Measurements from ENCODE around the gene LDHAL6B.

Gene LDHAL6B

DNA sequence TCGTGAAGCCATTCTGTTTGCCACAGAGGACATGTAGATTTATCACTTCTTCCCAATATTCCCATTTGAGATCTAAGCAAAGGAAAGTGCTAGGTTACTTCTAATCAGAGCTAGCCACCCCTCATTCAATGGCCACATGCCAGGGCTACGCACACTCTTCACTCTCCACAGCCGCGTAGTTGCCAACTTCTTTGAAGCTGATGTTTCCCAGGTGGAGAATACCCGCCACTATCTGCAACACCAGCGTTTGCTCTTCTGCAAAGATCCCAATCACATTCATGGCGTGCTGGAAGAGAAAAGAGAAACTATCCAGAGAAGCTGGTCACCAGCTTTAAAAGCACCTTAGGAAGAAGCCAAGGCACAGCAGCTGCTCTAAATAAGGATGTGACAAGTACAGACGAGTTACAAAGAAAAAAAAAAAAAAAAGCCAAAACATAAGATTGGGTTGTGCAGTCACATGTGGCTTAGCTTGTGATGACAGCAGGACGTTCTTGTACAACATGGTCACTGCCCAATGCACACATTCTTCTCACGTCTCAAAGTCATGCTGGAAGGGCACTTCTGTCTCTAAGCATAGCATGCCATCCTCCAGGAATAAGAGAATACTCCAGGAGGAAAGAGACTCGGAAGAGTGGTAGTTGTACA lies 16.4 kb downstream of the LDHAL6B start:
- TF ChIP-seq GABPA (IDR thresholded peaks at IDR 0.05; ENCODE audit: low read depth) (no peak), POLR2AphosphoS5 (IDR thresholded peaks at IDR 0.05; ENCODE audit: low read depth) (no peak), SPI1 (IDR thresholded peaks at IDR 0.05; ENCODE audit: borderline replicate concordance, low read depth) (no peak)
- TF ChIP-seq, protein P1, sequence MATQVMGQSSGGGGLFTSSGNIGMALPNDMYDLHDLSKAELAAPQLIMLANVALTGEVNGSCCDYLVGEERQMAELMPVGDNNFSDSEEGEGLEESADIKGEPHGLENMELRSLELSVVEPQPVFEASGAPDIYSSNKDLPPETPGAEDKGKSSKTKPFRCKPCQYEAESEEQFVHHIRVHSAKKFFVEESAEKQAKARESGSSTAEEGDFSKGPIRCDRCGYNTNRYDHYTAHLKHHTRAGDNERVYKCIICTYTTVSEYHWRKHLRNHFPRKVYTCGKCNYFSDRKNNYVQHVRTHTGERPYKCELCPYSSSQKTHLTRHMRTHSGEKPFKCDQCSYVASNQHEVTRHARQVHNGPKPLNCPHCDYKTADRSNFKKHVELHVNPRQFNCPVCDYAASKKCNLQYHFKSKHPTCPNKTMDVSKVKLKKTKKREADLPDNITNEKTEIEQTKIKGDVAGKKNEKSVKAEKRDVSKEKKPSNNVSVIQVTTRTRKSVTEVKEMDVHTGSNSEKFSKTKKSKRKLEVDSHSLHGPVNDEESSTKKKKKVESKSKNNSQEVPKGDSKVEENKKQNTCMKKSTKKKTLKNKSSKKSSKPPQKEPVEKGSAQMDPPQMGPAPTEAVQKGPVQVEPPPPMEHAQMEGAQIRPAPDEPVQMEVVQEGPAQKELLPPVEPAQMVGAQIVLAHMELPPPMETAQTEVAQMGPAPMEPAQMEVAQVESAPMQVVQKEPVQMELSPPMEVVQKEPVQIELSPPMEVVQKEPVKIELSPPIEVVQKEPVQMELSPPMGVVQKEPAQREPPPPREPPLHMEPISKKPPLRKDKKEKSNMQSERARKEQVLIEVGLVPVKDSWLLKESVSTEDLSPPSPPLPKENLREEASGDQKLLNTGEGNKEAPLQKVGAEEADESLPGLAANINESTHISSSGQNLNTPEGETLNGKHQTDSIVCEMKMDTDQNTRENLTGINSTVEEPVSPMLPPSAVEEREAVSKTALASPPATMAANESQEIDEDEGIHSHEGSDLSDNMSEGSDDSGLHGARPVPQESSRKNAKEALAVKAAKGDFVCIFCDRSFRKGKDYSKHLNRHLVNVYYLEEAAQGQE (IDR thresholded peaks at IDR 0.05; ENCODE audit: insufficient replicate concordance, low read depth) = no peak
- TF ChIP-seq, protein P2, sequence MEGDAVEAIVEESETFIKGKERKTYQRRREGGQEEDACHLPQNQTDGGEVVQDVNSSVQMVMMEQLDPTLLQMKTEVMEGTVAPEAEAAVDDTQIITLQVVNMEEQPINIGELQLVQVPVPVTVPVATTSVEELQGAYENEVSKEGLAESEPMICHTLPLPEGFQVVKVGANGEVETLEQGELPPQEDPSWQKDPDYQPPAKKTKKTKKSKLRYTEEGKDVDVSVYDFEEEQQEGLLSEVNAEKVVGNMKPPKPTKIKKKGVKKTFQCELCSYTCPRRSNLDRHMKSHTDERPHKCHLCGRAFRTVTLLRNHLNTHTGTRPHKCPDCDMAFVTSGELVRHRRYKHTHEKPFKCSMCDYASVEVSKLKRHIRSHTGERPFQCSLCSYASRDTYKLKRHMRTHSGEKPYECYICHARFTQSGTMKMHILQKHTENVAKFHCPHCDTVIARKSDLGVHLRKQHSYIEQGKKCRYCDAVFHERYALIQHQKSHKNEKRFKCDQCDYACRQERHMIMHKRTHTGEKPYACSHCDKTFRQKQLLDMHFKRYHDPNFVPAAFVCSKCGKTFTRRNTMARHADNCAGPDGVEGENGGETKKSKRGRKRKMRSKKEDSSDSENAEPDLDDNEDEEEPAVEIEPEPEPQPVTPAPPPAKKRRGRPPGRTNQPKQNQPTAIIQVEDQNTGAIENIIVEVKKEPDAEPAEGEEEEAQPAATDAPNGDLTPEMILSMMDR (IDR thresholded peaks at IDR 0.05; ENCODE audit: insufficient read depth, low read length) = no peak
- Histone ChIP-seq H3K27ac (replicated peaks) (no peak overlapping the region), H3K27me3 (ENCODE audit: insufficient read depth, poor library complexity, severe bottlenecking) (peaks cover 3% of the 10 kb centered on the region), H3K4me3 (replicated peaks; ENCODE audit: insufficient read depth, low read length) (no peak overlapping the region)
- DNase-seq (ENCODE audit: low read depth in 1 of 2, low spot score in 1 of 2) = no peak

DNA sequence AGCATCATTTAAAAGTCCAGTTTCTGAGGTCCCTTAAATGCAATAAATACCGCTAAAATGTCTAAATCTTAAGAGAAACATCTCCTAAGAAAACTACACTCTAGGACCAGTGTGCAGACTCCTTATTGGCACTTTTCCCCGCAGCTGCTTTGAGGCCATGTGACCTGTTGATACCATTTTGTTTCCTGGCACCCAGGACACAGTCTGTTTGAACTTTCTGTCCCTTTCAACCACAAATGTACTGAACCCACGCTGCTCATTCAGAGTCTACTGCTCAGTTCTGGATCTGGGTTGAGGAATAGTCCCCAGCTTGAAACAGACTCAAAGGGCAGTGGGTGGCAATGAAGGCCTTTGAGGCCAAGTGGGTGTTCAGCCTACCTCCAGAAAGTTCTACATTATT lies 17.1 kb downstream of the LDHAL6B start:
- TF ChIP-seq, protein P2 (IDR thresholded peaks at IDR 0.05; ENCODE audit: insufficient read depth, low read length) = no peak
- TF ChIP-seq GABPA (IDR thresholded peaks at IDR 0.05; ENCODE audit: low read depth) (no peak), POLR2AphosphoS5 (IDR thresholded peaks at IDR 0.05; ENCODE audit: low read depth) (no peak), SPI1 (IDR thresholded peaks at IDR 0.05; ENCODE audit: borderline replicate concordance, low read depth) (no peak)
- TF ChIP-seq, protein P1 (IDR thresholded peaks at IDR 0.05; ENCODE audit: insufficient replicate concordance, low read depth) = no peak
- DNase-seq (ENCODE audit: low read depth in 1 of 2, low spot score in 1 of 2) = no peak

DNA sequence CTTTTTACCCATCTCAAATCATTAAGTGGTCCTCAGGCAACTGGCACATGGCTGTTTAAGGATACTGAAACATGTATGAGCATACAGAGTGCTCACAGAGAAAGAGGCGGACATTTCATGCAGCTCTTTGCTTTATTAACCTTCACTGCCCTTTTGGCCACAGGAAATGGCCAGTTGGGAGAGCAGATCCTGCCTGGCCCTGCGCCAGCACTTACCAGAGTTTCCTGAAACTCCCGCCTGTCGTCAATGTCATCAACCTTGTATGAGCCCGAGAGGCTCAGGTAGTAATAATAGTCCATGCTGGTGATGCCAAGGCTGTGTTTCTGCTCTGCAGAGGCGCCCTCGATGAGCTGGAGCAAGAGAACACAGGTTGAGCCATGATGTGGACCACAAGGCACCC lies 17.8 kb downstream of the LDHAL6B start:
- Histone ChIP-seq H3K27me3 (ENCODE audit: insufficient read depth, poor library complexity, severe bottlenecking) (no peaks in the 10 kb centered on the region), H3K4me3 (replicated peaks; ENCODE audit: insufficient read depth, low read length) (no peak overlapping the region), H3K27ac (replicated peaks) (no peak overlapping the region)
- TF ChIP-seq, protein P2 (IDR thresholded peaks at IDR 0.05; ENCODE audit: insufficient read depth, low read length) = no peak
- TF ChIP-seq, protein P1 (IDR thresholded peaks at IDR 0.05; ENCODE audit: insufficient replicate concordance, low read depth) = no peak
- TF ChIP-seq SPI1 (IDR thresholded peaks at IDR 0.05; ENCODE audit: borderline replicate concordance, low read depth) = no peak
- TF ChIP-seq GABPA (IDR thresholded peaks at IDR 0.05; ENCODE audit: low read depth) = no peak
- no peak for TF ChIP-seq POLR2AphosphoS5 (IDR thresholded peaks at IDR 0.05; ENCODE audit: low read depth)
- DNase-seq (ENCODE audit: low read depth in 1 of 2, low spot score in 1 of 2) = no peak

More for the DNA sequence above, 17.1 kb downstream of the LDHAL6B start:
- H3K27ac ChIP-seq (replicated peaks) = no peak overlapping the region
- H3K4me3 ChIP-seq (replicated peaks; ENCODE audit: insufficient read depth, low read length) = no peak overlapping the region
- peaks cover 3% of the 10 kb centered on the region for H3K27me3 ChIP-seq (ENCODE audit: insufficient read depth, poor library complexity, severe bottlenecking)

Data from HL-60 (cell line).